ENCODE data around the gene PXYLP1.

DNA sequence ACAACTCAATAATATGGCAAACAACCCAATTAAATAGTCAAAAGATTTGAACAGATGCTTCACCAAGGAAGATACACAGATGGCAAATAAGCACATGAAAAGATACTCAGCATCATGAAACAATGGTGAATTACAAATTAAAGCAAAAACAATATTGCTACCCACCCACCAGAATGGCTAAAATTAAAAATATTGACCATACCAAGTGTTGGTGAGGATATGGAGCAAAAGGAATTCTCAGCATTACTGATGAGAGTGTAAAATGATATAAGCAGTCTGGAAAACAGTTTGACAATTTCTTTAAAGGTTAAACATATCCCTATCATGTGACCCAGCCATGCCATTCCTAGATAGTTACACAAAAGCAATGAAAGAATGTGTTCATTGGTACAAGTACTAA, 5.7 kb upstream of the PXYLP1 start:
- TF ChIP-seq EZH2phosphoT487 (IDR thresholded peaks at IDR 0.05; ENCODE audit: borderline replicate concordance, low read length): no peak
- TF ChIP-seq, protein P1, sequence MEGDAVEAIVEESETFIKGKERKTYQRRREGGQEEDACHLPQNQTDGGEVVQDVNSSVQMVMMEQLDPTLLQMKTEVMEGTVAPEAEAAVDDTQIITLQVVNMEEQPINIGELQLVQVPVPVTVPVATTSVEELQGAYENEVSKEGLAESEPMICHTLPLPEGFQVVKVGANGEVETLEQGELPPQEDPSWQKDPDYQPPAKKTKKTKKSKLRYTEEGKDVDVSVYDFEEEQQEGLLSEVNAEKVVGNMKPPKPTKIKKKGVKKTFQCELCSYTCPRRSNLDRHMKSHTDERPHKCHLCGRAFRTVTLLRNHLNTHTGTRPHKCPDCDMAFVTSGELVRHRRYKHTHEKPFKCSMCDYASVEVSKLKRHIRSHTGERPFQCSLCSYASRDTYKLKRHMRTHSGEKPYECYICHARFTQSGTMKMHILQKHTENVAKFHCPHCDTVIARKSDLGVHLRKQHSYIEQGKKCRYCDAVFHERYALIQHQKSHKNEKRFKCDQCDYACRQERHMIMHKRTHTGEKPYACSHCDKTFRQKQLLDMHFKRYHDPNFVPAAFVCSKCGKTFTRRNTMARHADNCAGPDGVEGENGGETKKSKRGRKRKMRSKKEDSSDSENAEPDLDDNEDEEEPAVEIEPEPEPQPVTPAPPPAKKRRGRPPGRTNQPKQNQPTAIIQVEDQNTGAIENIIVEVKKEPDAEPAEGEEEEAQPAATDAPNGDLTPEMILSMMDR (IDR thresholded peaks at IDR 0.05; ENCODE audit: low read depth, low read length, poor library complexity, severe bottlenecking): no peak
